Chondrocyte (in vitro differentiated cells): Measurements from ENCODE around the gene BZW2. TPM values are rescaled to one million over a fixed set of nuclear protein-coding genes. Genes with fewer than 3 reads are reported as not detected.

Experiments used
- DNase-seq: peaks from one replicate; pipeline ENCODE4 v3.0.0; 2021; ENCODE audit warnings: mixed read lengths, low spot score
- H3K27ac Mint-ChIP-seq: one replicate; pipeline ENCODE4 v1.8.0; 2021; ENCODE audit warnings: mild to moderate bottlenecking, moderate library complexity, mixed read lengths; ENCODE audit not compliant: unreplicated experiment
- H3K27me3 Mint-ChIP-seq: 2 replicates; pipeline ENCODE4 v1.8.0; 2021; ENCODE audit warnings: low read depth, mixed read lengths
- H3K36me3 Mint-ChIP-seq: 2 replicates; pipeline ENCODE4 v1.8.0; 2021; ENCODE audit warnings: low read depth, mixed read lengths
- H3K4me1 Mint-ChIP-seq: 2 replicates; pipeline ENCODE4 v1.8.0; 2021; ENCODE audit warnings: low read depth, mild to moderate bottlenecking, mixed read lengths
- H3K4me3 Mint-ChIP-seq: one replicate; pipeline ENCODE4 v1.8.0; 2021; ENCODE audit warnings: mild to moderate bottlenecking, moderate library complexity, mixed read lengths; ENCODE audit not compliant: unreplicated experiment
- H3K9me3 Mint-ChIP-seq: 2 replicates; pipeline ENCODE4 v1.8.0; 2021; ENCODE audit warnings: low read depth, mixed read lengths
- CTCF ChIP-seq: fragments of 200-600 bp; sonication (generic); IDR thresholded peaks from 2 replicates; pipeline ENCODE4 v1.5.0; 2021; ENCODE audit warnings: antibody characterized with exemption, mild to moderate bottlenecking, moderate library complexity
- total RNA-seq: library from RNA; stranded (reverse); gene quantifications from 3 replicates; pipeline ENCODE4 v1.2.1, GENCODE V29; 2021

BZW2 gene
- total RNA-seq, 1 donor from 2014 or later, result 44.8 TPM

- Mint-ChIP-seq H3K9me3 (no peaks in the 10 kb centered on the region), H3K36me3 (no peaks in the 10 kb centered on the region), H3K27me3 (no peaks in the 10 kb centered on the region), H3K27ac (no peak overlapping the region), H3K4me3 (no peak overlapping the region), H3K4me1 (peaks cover 20% of the 10 kb centered on the region)
- DNase-seq, result no peak
- TF ChIP-seq CTCF, result no peak
Observed at GRCh38 chr7:16744518-16745250, 98.7 kb downstream of the BZW2 start.

GRCh38 chr7:16745645-16746044 is 99.7 kb downstream of the BZW2 start:
- Mint-ChIP-seq H3K4me1 (peaks cover 13% of the 10 kb centered on the region), H3K27ac (no peak overlapping the region), H3K27me3 (no peaks in the 10 kb centered on the region), H3K4me3 (no peak overlapping the region), H3K36me3 (no peaks in the 10 kb centered on the region), H3K9me3 (no peaks in the 10 kb centered on the region)
- no peak for TF ChIP-seq CTCF
- DNase-seq, result no peak

GRCh38 chr7:16747102-16747501 is 101.1 kb downstream of the BZW2 start:
- Mint-ChIP-seq H3K4me1 (peaks cover 5% of the 10 kb centered on the region), H3K4me3 (no peak overlapping the region), H3K36me3 (no peaks in the 10 kb centered on the region), H3K27me3 (no peaks in the 10 kb centered on the region), H3K27ac (no peak overlapping the region), H3K9me3 (no peaks in the 10 kb centered on the region)
- no peak for TF ChIP-seq CTCF
- no peak for DNase-seq

- peaks cover 21% of the 10 kb centered on the region for H3K4me1 Mint-ChIP-seq
- no peaks in the 10 kb centered on the region for H3K27me3 Mint-ChIP-seq
- no peaks in the 10 kb centered on the region for H3K9me3 Mint-ChIP-seq
- peak within 1 kb of the TSS; percentile 83 for H3K27ac Mint-ChIP-seq
- no peak for TF ChIP-seq CTCF
- no peak for DNase-seq
- no peaks in the 10 kb centered on the region for H3K36me3 Mint-ChIP-seq
- H3K4me3 Mint-ChIP-seq, result peak within 1 kb of the TSS; percentile 74
Observed at GRCh38 chr7:16753102-16753931, 107.3 kb downstream of the BZW2 start, which contains the start of gene TSPAN13. TSPAN13 (plus strand) TSS chr7:16753755; CDS start chr7:16753968, 213 bp downstream.
